HG03060 (cell line): ENCODE measurements around the gene RO60.
"Not testable (repeated sequence)": the region's sequence is repeated elsewhere in the genome, so short reads cannot be mapped to it uniquely, and the experiment has no call there.

ENCODE experiments used
- ATAC-seq: cut with Tn5 transposase; IDR thresholded peaks from one replicate; pipeline ENCODE4 v1.9.1; 2021; ENCODE audit warnings: low read depth, moderate number of reproducible peaks; ENCODE audit not compliant: unreplicated experiment

Gene RO60

DNA sequence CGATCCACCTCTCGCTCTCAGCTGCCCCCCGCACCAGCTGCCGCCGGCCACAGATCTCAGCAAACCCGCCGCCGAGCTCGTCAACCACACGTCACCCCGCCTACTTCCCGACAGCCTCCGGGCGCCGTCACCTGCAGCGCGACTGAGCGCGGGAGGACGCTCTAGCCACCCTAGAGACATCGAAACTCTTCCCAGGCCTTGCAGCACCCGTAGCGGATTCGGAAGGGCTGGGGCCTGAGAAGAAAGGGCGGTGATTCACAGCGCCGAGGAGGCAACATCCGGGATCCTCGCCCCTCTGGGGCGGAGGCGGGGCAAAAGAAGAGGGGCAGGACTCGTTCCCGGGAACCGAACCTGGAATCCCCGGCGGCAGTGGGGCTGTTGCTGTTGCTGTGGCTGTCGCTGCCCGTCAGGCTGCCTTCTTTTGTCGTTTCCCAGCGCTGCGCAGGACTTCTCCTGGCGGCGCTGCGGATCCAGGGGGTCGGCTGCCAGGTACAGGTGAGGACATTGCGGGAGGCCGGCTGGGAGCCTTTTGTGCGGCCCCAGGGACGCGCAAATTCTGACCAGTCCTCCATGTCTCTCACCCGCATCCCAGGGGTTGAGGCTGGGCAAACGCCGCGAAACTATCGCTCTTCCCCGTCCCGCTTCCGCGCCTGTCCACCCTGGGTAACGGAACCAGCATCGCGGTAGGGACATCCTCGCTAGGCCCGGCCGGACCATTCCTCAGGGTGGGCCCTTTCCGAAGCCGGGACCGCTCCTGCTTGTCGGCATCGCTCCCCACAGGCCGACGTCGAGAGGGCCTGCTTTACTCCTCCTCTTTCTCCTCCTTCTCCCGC is at the start of gene RO60, which contains the start of gene UCHL5:
TSS of gene RO60 (plus strand) at position 331 of the 833 bp plus-strand sequence. CDS start 9,443 bp downstream, outside the sequence.
TSS of gene UCHL5 (minus strand) at position 79 of the 833 bp plus-strand sequence. CDS start 100 bp downstream, outside the sequence.
- peak; percentile 95 for ATAC-seq

DNA sequence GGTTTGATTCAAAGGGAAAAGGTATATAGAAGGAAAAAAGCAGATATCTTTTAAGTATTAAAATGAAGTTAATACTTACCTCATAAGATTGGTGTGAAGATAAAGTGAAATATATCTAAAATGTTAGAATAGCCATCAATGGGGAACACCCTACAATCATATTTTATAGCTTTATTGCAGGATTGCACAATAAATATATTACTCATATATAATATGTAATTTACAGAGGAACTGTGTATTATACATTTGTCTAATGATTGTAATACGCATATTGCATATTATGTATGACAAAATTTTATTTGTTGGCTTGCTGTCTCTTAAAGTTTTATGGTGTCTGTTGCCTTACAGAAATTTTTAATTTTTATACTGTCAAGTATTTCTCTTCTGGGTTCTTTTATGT is 48.0 kb upstream of the RO60 start:
- no peak for ATAC-seq

DNA sequence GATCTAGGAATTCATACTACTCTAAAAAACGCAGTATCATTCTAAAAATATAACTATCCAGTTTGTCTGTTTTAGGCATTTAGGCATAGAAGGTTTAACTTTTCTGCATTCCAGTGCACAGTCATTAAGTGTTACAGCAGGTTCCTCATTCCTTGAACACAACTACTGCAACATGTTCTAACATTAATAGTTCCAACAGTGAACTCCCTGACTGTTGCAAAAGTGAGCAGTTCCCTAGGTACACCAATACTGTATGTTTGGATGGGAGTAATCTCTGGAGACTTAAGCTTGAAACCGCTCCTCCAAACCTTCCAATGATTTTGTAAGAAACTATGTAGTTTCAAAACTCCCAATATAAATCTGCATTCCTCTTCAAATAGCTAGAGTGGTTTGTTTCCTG is 46.4 kb upstream of the RO60 start:
- ATAC-seq, result no peak

DNA sequence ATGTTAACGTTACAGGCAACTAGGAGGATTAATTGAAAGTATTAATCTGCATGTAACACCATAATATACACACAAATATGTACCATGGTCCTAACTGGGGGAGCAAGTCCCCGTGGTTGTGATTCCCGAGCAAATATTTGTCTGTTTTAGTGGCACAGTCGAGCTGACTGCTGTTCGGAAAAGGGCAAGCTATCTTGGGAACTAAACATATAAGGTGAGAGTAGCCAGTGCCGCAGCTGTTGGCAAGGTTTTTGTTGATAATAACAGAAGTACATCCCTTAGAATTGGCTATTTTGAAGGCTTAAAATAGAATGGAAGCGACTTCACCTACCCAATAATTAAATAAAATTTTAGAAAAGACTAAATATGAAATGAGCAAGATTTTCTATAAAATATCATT is 45.7 kb upstream of the RO60 start:
- ATAC-seq, result no peak

DNA sequence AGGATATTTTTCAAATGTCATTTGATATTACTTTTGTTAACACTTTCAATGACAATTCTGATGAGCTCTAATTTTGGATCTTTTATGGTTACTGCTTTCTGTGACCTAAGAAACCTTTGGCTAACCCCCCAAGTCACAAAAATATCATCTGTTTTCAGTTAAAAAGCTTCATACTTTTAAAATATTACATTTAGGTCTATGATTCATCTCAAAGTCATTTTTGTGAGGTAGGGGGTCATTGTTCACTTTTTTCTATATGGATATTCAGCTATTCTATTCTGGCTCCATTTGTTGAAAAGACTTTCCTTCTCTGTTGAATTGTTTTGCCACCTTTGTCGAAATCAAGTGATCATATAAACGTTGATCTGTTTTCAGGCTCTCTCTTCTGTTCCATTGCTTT is 45.0 kb upstream of the RO60 start:
- no peak for ATAC-seq

DNA sequence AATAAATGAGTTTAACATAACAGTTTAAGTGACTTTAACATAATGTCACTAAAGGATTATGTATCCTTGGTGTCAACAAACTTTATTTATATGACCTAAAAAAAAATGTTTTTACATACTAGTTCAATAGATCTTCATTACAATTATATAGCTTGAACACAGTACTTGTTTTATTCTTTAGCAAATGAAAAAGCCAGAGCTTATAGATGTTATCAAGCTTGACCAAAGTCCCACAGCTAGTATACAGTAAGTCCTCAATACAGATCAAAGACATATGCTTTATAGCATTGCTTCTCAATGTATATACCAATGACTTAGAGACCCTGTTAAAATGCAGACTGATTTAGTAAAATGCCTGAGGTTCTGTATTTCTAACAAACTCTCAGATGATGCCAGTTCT is 42.6 kb upstream of the RO60 start:
- no peak for ATAC-seq

DNA sequence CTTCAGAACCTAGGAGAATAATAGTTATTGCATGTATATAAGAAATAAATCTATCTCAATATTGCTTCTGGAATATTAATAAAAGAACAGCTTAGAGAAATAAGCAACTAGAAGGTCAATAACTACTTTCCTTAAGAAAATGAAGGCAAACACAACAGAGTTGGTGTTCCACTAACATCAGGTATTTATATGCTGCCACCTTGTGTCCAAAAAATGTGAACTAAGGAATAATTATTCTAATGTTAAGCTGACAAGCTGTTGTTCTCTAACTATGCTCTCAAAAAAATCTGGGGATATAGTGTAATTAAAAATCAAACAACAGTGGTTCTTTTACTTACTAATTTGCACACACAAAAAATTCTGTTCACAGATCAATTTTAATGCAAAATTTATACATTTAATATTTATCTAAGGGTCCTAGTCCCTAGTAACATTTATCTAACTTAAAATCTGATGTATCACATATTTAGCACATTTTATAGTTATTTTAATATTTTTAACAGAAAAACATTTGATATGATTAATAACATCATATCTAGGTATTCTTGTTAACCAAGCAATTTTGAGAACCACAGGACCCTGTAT is 39.9 kb upstream of the RO60 start:
- no peak for ATAC-seq

DNA sequence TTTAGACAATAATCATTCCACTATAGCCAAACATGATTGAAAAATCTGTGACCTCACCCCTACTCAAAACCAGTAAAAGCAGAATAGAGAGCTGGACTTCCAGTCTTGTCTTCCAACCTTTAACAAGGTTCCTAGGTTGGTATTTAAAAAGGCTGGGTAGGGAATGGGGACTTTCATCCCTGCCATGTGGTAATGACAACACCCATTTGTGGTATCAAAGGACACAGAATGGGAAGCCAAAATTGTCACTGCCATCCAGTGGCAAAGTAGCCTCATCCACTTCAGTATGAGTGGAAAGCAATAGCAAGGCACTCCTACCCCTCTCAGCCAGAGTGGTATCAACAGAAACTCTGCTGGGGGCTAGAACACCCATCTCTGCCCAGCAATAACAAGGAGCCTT is 34.2 kb upstream of the RO60 start:
- ATAC-seq, result no peak

DNA sequence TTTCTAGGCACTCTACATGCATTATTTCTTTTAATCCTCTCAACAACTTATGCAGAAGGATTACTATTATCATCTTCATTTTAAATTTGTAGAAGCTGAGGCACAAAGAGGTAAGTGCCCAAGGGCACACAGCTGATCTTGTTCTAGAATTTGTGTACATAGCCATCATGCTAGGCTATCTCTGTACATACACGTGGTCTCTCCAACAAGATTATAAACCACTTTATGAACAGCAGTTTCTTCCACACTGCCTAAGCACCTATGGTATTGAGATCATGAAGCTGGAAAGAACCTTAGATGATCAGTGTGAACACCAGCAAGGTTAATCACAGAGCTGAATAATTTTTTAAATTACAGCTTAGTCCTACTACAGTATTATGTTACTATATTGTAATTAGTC is 29.1 kb upstream of the RO60 start:
- no peak for ATAC-seq

DNA sequence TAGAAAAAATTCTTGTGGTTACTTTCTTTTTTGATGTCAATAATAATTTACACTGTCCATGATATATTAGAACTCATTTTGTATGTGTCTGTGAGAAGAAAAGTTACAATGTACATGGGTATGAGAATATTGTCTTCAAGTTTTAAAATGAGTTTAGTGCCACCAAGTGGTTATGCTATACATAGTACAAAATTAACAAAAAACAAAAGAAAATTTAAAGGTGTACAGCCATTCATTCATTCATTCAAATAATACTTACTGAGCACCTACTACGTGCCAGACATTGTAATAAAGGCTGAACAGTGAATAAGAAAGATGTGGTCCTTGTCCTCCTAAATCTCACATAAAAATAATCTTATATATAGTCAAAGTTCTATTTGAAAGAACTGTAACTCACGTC is 28.0 kb upstream of the RO60 start:
- ATAC-seq, result no peak

DNA sequence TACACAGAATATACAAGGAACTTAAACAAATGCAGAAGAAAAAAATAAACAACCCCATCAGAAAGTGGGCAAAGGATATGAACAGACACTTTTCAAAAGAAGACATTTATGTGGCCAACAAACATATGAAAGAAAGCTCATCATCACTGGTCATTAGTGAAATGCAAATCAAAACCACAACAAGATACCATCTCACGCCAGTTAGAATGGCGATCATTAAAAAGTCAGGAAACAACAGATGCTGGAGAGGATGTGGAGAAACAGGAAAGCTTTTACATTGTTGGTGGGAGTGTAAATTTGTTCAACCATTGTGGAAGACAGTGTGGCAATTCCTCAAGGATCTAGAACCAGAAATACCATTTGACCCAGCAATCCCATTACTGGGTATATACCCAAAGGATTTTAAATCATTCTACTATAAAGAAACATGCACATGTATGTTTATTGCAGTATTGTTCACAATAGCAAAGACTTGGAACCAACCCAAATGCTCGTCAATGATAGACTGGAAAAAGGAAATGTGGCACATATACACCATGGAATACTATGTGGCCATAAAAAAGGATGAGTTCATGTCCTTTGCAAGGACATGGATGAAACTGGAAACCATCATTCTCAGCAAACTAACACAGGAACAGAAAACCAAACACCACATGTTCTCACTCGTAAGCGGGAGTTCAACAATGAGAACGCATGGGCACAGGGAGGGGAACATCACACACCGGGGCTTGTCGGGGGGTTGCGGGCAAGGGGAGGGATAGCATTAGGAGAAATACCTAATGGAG is 26.6 kb upstream of the RO60 start:
- not testable (repeated sequence) for ATAC-seq

DNA sequence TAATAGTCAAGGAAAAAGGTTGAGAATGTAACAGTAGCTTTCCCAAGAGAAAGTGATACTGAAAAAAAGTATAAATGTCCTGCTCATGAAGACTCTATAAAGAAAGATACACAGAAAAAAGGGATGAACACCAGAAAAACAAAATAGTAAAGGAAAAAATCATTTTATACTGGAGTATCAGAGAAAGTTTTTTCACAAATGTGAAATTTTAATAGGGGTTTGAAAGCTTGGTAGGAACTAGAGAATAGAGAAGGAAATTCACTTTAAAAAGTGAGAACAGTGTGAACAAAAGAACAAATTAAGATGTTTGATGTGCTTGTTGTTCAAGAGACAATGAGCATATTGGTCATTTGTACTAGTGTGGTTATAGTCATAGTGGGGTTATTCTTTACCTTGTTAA is 25.8 kb upstream of the RO60 start:
- no peak for ATAC-seq

DNA sequence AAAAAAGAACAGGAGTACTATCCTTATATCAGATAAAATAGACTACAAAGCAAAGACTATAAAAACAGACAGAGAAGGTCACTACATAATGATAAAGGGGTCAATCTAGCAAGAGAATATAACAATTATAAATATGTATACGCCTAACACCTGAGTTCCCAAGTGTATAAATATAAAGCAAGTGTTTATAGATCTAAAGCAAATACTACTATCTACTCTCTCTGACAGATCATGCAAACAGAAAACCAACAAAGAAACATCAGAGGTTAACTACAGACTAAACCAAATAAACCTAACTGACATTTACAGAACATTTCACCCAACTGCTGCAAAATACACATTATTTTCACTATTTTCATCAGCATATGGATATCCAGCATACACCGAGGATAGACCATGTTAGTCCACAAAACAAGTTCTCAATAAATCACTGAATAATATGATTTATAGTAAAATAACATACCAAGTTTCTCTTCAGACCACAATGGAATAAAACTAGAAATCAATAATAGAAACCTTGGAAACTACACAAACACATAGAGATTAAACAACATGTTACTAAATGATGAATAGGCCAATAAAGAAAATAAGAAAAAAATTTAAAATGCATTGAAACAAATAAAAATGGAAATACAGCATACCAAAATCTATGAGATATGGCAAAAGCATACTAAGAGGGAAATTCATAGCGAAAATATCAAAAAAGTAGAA is 22.9 kb upstream of the RO60 start:
- no peak for ATAC-seq

DNA sequence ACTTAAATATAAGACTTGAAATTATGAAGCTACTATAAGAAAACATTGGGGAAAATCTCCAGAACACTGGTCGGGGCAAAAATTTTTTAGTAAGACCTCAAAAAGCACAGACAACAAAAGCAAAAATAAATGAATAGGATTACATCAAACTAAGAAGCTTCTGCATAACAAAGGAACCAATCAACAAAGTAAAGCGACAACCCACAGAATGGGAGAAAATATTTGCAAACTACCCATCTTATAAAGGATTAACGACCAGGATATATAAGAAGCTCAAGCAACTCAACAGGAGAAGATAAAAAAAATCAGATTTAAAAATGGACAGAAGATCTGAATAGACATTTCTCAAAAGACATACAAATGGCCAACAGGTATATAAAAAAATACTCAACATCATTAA is 19.4 kb upstream of the RO60 start:
- ATAC-seq, result no peak

DNA sequence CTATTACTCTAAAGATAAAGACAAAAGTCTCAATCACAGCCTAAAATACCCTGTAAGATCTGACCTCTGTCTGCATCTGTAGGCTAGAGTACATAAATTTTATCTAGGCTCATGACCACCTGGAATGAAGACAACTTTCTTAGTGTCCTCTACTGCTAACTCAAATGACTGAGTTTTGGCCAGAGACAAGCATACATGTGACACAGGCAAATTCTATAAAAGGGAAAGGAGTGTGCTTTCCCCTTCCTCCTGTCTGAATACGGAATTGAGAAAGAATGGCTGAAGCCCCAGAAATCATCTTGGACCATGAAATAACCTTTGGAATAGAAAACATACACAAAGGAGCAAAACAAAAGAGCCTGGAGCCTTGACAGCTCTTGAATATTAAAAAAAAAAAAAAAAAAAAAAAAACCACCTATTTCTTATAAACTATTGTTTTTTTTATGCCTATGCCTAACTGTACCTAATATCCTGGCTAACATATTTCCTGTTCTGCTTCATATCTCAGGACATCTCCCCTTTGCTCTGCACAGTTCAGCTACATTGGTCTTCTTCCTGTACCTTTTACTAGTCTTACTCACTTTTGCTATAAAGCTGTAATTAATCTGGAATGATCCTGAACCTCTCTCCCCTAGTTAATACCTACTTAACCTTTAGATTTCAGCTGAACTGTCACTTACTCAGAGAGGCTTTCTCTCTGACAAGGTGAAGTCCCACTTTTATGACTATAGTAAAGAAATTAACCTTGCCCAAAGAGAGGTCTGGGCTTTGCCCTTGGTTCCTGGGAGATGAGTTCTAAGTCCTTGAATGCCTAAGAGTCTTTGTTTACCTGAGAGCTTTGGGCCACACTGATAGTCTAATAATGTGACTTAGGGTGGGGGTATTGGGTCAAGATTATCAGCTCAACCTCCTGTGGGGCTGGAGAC is 16.4 kb upstream of the RO60 start:
- ATAC-seq, result no peak

DNA sequence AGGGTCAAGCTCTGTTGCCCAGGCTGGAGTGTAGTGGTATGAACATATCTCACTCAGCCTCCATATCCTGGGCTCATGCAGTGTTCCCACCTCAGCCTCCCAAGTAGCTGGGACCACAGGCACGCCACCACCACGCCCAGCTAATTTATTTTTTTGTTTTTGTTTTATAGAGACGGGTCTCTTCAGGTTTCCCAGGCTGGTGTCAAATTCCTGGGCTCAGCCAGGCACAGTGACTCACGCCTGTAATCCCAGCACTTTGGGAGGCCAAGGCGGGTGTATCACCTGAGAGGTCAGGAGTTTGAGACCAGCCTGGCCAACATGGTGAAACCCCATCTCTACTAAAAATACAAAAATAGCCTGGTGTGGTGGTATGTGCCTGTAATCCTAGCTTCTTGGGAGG is 10.5 kb upstream of the RO60 start:
- ATAC-seq, result not testable (repeated sequence)

DNA sequence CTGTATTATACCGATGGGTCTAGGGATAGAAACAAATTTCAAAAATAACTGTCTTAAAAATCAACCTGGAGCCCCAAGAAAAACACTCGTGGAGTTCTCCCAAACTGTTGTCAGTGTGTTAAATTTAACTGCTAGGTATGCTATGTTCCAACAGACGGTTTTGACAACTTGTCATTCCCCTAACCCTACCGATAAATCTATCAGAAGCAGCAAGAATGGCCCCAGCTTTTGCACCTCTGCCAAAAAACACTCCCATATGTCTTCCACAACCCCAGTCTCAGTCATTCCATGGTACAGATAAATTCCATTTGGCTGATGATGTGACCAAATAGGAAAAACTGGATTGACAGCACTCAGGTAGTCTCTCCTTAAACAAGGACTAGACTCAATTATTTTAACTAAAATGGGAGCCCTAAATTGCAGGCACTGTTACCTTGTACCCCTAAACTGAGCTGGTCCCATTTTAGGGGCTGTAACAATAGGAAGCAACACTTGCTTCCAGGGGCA is 5.2 kb upstream of the RO60 start:
- no peak for ATAC-seq

DNA sequence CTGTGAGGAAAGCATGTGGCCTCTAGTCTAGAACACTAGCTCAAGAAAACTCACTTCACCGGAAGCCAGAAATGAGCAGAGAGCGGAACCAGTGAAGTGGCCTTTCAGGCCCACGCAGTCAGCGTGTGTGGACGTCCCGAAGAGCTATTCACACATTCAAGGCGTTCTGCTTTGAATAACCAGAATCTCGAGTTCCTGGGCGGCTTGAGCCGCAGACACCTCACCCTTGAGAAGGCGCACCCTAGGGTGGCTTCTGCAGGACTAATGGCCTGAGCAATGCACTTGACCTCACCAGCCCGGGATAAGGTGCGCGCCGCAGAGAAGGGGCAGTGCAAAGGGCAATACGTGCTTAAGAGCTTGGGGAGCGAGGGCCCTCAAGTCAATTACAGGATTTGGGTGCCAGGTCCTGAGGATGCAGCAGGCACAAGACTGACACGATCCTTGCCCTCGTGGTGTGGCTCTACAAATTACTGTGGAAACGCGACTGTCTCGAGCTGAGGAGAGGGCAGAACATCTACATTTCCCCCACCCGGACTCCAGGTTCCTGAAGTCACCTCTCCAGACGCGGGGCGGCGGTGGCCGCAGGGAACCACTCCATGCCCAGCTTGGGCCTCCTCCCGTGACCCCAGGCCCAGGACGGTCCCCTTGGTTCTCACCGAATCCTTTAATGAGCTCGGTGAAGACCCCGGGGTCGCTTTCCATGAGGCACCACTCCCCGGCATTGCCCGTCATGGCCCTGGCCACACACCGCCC is 707 bp upstream of the RO60 start:
- no peak for ATAC-seq

DNA sequence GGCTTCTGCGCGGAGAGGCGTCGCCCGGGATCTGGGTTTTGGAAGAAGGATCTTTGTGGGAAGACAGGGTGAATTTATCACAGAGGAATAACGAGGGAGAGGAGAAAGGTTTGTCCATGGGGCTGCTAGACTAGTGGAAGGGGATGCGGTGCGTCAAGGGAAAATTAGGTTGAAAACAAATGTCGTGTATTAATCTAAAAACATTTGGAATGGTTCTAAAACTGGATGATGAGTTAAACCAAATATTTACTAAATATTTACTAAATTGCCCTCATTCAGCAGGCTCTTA is 647 bp downstream of the RO60 start:
- ATAC-seq, result no peak
